Measurements from ENCODE around the gene CEP83. TPM values are rescaled to one million over a fixed set of nuclear protein-coding genes. Genes with fewer than 3 reads are reported as not detected.
"Not testable (repeated sequence)": the region's sequence is repeated elsewhere in the genome, so short reads cannot be mapped to it uniquely, and the experiment has no call there.

CEP83 gene
- total RNA-seq, 4 donors from 2014 or later = 19.0 to 34.5 (median 24.4) TPM

DNA sequence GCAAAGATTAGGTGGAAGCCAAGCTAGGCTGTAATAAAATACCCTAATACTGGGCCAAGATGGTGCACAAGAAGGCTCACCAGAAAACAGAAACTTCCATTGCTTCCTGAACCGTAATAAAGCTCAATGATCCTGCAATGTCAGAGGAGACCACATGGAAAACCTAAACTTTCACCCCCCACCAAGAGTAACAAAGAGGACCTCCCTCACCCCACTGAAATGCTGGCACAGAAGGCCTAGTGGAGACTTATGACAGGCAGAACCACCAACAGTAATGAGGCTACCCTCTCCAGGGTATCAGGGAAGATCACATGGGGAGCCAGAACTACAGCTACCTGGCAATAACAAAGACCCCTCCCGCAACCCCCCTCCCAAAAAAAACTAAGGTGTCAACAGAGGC lies 43.1 kb downstream of the CEP83 start:
- Histone ChIP-seq H3K36me3 (no peaks in the 10 kb centered on the region), H3K4me1 (no peaks in the 10 kb centered on the region), H3K4me3 (no peak overlapping the region), H3K27me3 (no peaks in the 10 kb centered on the region), H3K9me3 (peaks cover 0 to 15% (median under 1%) of the 10 kb centered on the region in 4 donors), H3K27ac (no peak overlapping the region)
- TF ChIP-seq, protein P1, sequence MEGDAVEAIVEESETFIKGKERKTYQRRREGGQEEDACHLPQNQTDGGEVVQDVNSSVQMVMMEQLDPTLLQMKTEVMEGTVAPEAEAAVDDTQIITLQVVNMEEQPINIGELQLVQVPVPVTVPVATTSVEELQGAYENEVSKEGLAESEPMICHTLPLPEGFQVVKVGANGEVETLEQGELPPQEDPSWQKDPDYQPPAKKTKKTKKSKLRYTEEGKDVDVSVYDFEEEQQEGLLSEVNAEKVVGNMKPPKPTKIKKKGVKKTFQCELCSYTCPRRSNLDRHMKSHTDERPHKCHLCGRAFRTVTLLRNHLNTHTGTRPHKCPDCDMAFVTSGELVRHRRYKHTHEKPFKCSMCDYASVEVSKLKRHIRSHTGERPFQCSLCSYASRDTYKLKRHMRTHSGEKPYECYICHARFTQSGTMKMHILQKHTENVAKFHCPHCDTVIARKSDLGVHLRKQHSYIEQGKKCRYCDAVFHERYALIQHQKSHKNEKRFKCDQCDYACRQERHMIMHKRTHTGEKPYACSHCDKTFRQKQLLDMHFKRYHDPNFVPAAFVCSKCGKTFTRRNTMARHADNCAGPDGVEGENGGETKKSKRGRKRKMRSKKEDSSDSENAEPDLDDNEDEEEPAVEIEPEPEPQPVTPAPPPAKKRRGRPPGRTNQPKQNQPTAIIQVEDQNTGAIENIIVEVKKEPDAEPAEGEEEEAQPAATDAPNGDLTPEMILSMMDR (IDR thresholded peaks at IDR 0.05) = no peak
- no peak for TF ChIP-seq POLR2A (IDR thresholded peaks at IDR 0.05)
- TF ChIP-seq EP300 (IDR thresholded peaks at IDR 0.05) = no peak
- WGBS, 2 donors = 89 to 97% methylated on average over 2 of the region's 2 CpGs
- no peak for DNase-seq (ENCODE audit: low spot score in 2 of 2)

- Histone ChIP-seq H3K27me3 (no peaks in the 10 kb centered on the region), H3K27ac (no peak overlapping the region), H3K4me3 (no peak overlapping the region), H3K9me3 (peaks cover 0 to 6% (median 0%) of the 10 kb centered on the region in 4 donors), H3K4me1 (no peaks in the 10 kb centered on the region), H3K36me3 (no peaks in the 10 kb centered on the region)
- TF ChIP-seq, protein P1 (IDR thresholded peaks at IDR 0.05) = no peak
- TF ChIP-seq EP300 (IDR thresholded peaks at IDR 0.05) (no peak), POLR2A (IDR thresholded peaks at IDR 0.05) (no peak)
- DNase-seq (ENCODE audit: low spot score in 2 of 2) = no peak
These were observed 44.6 kb downstream of the CEP83 start for GRCh38 chr12:94415066-94415465.

GRCh38 chr12:94405413-94406116 lies 54.1 kb downstream of the CEP83 start:
- Histone ChIP-seq H3K27ac (peak overlapping the region in 3 of 4 donors; percentile 34 to 61 (median 47)), H3K9me3 (no peaks in the 10 kb centered on the region), H3K4me1 (peaks cover 0 to 5% (median 2%) of the 10 kb centered on the region in 4 donors), H3K36me3 (peaks cover 0 to 16% (median 0%) of the 10 kb centered on the region in 3 donors), H3K4me3 (peak overlapping the region in 1 of 4 donors; percentile 32), H3K27me3 (no peaks in the 10 kb centered on the region)
- 71 to 78% methylated on average over 3 of the region's 3 CpGs for WGBS, 2 donors
- TF ChIP-seq EP300 (IDR thresholded peaks at IDR 0.05) (no peak), POLR2A (IDR thresholded peaks at IDR 0.05) (no peak)
- TF ChIP-seq, protein P1 (IDR thresholded peaks at IDR 0.05) = no peak
- no peak for DNase-seq (ENCODE audit: low spot score in 2 of 2)

GRCh38 chr12:94404854-94405253 lies 54.8 kb downstream of the CEP83 start:
- Histone ChIP-seq H3K4me3 (no peak overlapping the region), H3K27ac (peak overlapping the region in 1 of 4 donors; percentile 47), H3K4me1 (peaks cover 0 to 5% (median 2%) of the 10 kb centered on the region in 4 donors), H3K36me3 (peaks cover 0 to 23% (median 0%) of the 10 kb centered on the region in 3 donors), H3K27me3 (no peaks in the 10 kb centered on the region), H3K9me3 (peaks cover 0 to 1% (median 0%) of the 10 kb centered on the region in 4 donors)
- WGBS, 2 donors = 84 to 89% methylated on average over 2 of the region's 2 CpGs
- no peak for DNase-seq (ENCODE audit: low spot score in 2 of 2)
- TF ChIP-seq POLR2A (IDR thresholded peaks at IDR 0.05) = no peak
- TF ChIP-seq, protein P1 (IDR thresholded peaks at IDR 0.05) = no peak
- no peak for TF ChIP-seq EP300 (IDR thresholded peaks at IDR 0.05)

- H3K27ac ChIP-seq = no peak overlapping the region
- DNase-seq (ENCODE audit: low spot score in 2 of 2) = no peak
- H3K36me3 ChIP-seq = peaks cover 0 to 47% (median 0%) of the 10 kb centered on the region in 3 donors
- no peaks in the 10 kb centered on the region for H3K27me3 ChIP-seq
- WGBS, 2 donors = 89 to 92% methylated on average over 2 of the region's 2 CpGs
- TF ChIP-seq POLR2A (IDR thresholded peaks at IDR 0.05) (no peak), EP300 (IDR thresholded peaks at IDR 0.05) (no peak)
- TF ChIP-seq, protein P1 (IDR thresholded peaks at IDR 0.05) = no peak
- H3K4me3 ChIP-seq = no peak overlapping the region
- peaks cover 0 to 5% (median 2%) of the 10 kb centered on the region in 4 donors for H3K4me1 ChIP-seq
- H3K9me3 ChIP-seq = peaks cover 0 to 16% (median 3%) of the 10 kb centered on the region in 4 donors
These were observed 58.3 kb downstream of the CEP83 start for GRCh38 chr12:94401326-94401725.

GRCh38 chr12:94398685-94399084 lies 61.0 kb downstream of the CEP83 start:
- 93 to 98% methylated on average over 5 of the region's 5 CpGs for WGBS, 2 donors
- Histone ChIP-seq H3K9me3 (peaks cover 0 to 16% (median 3%) of the 10 kb centered on the region in 4 donors), H3K36me3 (peaks cover 0 to 54% (median 0%) of the 10 kb centered on the region in 3 donors)
- not testable (repeated sequence) for DNase-seq (ENCODE audit: low spot score in 2 of 2); H3K27me3 ChIP-seq; H3K4me3 ChIP-seq; H3K4me1 ChIP-seq; H3K27ac ChIP-seq
